GM06990 (cell line): ENCODE results near the gene TFDP2.

ENCODE experiments used
- DNase-seq: peaks from one replicate; pipeline ENCODE4 v3.0.0-alpha.2; 2011; ENCODE audit not compliant: insufficient read length; ENCODE audit errors: extremely low read depth
- H3K27me3 ChIP-seq: replicated peaks from 2 replicates; pipeline ENCODE4 v1.6.0; 2011; ENCODE audit warnings: low read length; ENCODE audit not compliant: control insufficient read depth, insufficient read depth
- H3K36me3 ChIP-seq: 2 replicates; pipeline ENCODE4 v1.5.1; 2011; ENCODE audit warnings: low read length; ENCODE audit not compliant: control insufficient read depth, insufficient read depth
- H3K4me3 ChIP-seq: replicated peaks from 2 replicates; pipeline ENCODE4 v1.5.1; 2011; ENCODE audit warnings: low read depth, mild to moderate bottlenecking, control low read depth, low read length
- TF ChIP-seq, protein P1 (sequence below): IDR thresholded peaks from 2 replicates; pipeline ENCODE4 v1.5.1; 2011; ENCODE audit warnings: low read length, control low read depth, mild to moderate bottlenecking, inconsistent platforms; ENCODE audit not compliant: insufficient read depth, poor library complexity, severe bottlenecking

Gene TFDP2

GRCh38 chr3:142088522-142088921 is 60.8 kb downstream of the TFDP2 start:
- TF ChIP-seq, protein P1, sequence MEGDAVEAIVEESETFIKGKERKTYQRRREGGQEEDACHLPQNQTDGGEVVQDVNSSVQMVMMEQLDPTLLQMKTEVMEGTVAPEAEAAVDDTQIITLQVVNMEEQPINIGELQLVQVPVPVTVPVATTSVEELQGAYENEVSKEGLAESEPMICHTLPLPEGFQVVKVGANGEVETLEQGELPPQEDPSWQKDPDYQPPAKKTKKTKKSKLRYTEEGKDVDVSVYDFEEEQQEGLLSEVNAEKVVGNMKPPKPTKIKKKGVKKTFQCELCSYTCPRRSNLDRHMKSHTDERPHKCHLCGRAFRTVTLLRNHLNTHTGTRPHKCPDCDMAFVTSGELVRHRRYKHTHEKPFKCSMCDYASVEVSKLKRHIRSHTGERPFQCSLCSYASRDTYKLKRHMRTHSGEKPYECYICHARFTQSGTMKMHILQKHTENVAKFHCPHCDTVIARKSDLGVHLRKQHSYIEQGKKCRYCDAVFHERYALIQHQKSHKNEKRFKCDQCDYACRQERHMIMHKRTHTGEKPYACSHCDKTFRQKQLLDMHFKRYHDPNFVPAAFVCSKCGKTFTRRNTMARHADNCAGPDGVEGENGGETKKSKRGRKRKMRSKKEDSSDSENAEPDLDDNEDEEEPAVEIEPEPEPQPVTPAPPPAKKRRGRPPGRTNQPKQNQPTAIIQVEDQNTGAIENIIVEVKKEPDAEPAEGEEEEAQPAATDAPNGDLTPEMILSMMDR = no peak
- no peak for DNase-seq
- Histone ChIP-seq H3K27me3 (no peaks in the 10 kb centered on the region), H3K4me3 (no peak overlapping the region), H3K36me3 (no peaks in the 10 kb centered on the region)

DNA sequence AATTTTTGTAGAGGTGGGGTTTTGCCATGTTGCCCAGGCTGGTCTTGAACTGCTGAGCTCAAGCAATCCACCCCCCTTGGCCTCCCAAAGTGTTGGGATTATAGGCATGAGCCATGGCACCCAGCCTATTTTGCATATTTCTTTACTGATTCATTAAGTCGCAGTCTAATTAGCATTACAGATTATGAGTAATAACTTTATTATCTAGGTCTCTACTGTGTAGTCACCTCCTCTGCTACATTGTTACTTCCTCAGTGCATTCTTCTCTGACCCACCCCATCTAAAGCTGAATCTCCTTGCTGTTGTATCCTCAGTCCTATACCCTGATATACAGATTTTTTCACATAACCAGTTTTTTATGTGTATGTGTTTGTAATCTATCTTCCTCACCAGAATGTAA is 61.7 kb downstream of the TFDP2 start:
- Histone ChIP-seq H3K4me3 (no peak overlapping the region), H3K27me3 (no peaks in the 10 kb centered on the region), H3K36me3 (no peaks in the 10 kb centered on the region)
- no peak for DNase-seq
- TF ChIP-seq, protein P1 = no peak

- H3K27me3 ChIP-seq = no peaks in the 10 kb centered on the region
- TF ChIP-seq, protein P1 = no peak
- no peaks in the 10 kb centered on the region for H3K36me3 ChIP-seq
- DNase-seq = no peak
- H3K4me3 ChIP-seq = no peak overlapping the region
Measured at GRCh38 chr3:142086581-142087090, 62.7 kb downstream of the TFDP2 start.

DNA sequence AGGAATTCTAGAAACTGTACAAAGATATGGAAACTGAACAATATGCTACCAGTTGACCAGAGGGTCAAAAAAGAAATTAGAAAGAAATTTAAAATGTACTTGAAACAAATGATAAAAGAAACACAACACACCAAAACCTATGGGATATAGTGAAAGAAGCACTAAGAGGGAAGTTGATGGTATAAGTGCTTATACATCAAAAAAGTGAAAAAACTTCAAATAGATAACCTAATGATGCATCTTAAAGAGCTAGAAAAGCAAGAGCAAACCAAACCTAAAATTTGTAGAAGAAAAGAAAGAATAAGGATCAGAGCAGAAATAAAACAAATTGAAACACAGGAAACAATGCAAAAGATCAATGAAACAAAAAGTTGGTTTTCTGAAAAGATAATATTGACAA is 68.2 kb downstream of the TFDP2 start:
- Histone ChIP-seq H3K27me3 (no peaks in the 10 kb centered on the region), H3K4me3 (no peak overlapping the region), H3K36me3 (no peaks in the 10 kb centered on the region; the same call in 1 of the 2 replicates)
- TF ChIP-seq, protein P1 = no peak
- no peak for DNase-seq

DNA sequence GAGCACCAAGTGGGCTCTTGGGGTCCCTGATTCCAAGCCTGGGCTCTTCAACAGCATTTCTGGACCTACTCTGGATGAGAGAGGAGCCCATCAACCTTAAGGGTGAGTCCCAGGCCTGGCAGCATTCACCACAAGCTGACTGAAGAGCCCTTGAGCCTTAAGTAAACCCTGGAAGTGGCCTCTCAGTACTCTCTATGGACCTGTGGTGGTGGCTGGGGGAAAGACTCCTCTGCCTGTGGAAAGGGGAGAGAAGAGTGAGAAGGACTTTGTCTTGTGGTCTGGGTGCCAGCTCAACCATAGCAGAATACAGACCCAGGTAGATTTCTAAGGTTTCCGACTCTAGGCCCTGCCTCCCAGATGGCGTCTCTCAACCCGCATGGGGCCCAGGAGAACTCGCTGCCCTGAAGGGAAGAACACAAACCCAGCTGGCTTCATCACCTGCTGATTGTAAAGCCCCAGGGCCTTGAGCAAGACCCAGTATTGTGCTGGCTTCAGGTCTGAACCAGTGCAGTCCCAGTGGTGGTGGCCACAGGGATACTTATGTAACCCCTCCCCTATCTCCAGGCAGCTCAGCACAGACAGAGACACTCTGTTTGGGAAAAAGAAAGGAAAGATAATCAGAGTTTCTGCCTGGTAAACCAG is 71.4 kb downstream of the TFDP2 start:
- Histone ChIP-seq H3K4me3 (no peak overlapping the region), H3K27me3 (no peaks in the 10 kb centered on the region), H3K36me3 (no peaks in the 10 kb centered on the region; the same call in 1 of the 2 replicates)
- TF ChIP-seq, protein P1 = no peak
- DNase-seq = no peak
